ENCODE data around the gene NKX2-3. TPM values are rescaled to one million over a fixed set of nuclear protein-coding genes. Genes with fewer than 3 reads are reported as not detected.
A peak's percentile ranks its signal among the peaks of the same experiment; 100 is the strongest.

NKX2-3 gene
- total and polyA plus RNA-seq, 8 donors, result 0.45 to 5.8 (median 1.1) TPM; not detected in 1

GRCh38 chr10:99530108-99531025 lies 2.4 kb upstream of the NKX2-3 start:
- peaks cover 15 to 57% (median 39%) of the 10 kb centered on the region in 4 donors for H3K4me1 ChIP-seq
- H3K27me3 ChIP-seq, result peaks cover 57 to 100% (median 96%) of the 10 kb centered on the region in 3 donors
- H3K27ac ChIP-seq, result peak overlapping the region; percentile 27 to 65 (median 55)
- peak overlapping the region; percentile 3 to 29 (median 14) for H3K4me3 ChIP-seq
- intact Hi-C loops (cut with DNase I; ENCODE audit: low total_unique reads), result no loop called here
- no peaks in the 10 kb centered on the region for H3K9me3 ChIP-seq
- 11 to 15% (median 14%) methylated on average over 44 to 46 of the region's 46 CpGs for WGBS, 5 donors
- no peaks in the 10 kb centered on the region for H3K36me3 ChIP-seq
- DNase-seq, result no peak
- TF ChIP-seq POLR2AphosphoS5 (IDR thresholded peaks at IDR 0.05) (no peak), EP300 (IDR thresholded peaks at IDR 0.05) (no peak), CTCF (IDR thresholded peaks at IDR 0.05) (no peak), POLR2A (IDR thresholded peaks at IDR 0.05) (no peak)

DNA sequence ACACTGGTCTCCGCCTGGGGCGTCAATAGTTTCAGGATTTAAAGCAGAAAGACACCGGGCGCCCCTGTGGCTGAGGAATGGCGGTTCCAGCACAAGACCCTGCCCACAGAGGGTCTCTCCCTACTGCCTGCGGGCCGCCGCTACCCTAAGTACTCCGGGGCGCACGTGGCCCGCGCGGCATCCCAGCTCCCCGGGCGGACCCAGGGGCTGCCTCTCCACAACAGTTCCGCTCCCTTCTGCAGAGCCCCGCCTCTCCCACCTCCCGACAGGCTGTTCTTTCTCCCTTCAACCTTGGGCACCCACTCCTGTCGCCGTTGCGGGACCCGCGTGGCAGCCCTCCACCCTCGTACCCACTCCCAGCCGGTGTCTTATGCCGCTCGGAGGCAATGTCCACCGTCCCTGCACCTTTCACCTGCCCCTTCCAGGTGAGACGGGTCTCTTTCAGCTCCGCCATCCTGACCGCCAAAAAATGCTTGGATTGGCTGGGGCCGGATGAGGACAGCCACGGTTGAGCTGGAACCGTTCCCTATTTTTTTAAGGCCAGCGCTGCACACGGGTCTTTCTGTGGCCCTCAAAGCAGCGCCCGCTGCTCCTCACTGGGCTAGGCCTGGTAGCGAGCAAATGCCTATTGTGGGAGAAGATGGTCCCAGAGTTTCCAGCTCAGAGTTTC lies 1.6 kb upstream of the NKX2-3 start:
- no peak for TF ChIP-seq POLR2AphosphoS5 (IDR thresholded peaks at IDR 0.05)
- TF ChIP-seq POLR2A (IDR thresholded peaks at IDR 0.05), result no peak
- TF ChIP-seq EP300 (IDR thresholded peaks at IDR 0.05), result no peak
- TF ChIP-seq CTCF (IDR thresholded peaks at IDR 0.05), result no peak
- H3K9me3 ChIP-seq, result no peaks in the 10 kb centered on the region
- intact Hi-C loops (cut with DNase I; ENCODE audit: low total_unique reads), result no loop called here
- peaks cover 63 to 100% (median 98%) of the 10 kb centered on the region in 3 donors for H3K27me3 ChIP-seq
- H3K27ac ChIP-seq, result peak overlapping the region; percentile 27 to 65 (median 55)
- 10 to 17% (median 16%) methylated on average over 29 to 40 of the region's 40 CpGs for WGBS, 5 donors
- DNase-seq, result no peak
- peaks cover 23 to 65% (median 47%) of the 10 kb centered on the region in 4 donors for H3K4me1 ChIP-seq
- H3K4me3 ChIP-seq, result peak overlapping the region; percentile 3 to 29 (median 14)
- H3K36me3 ChIP-seq, result no peaks in the 10 kb centered on the region

GRCh38 chr10:99531696-99532593 lies 797 bp upstream of the NKX2-3 start:
- H3K4me3 ChIP-seq, result peak overlapping the region; percentile 22 to 42 (median 27)
- H3K27me3 ChIP-seq, result peaks cover 60 to 100% (median 100%) of the 10 kb centered on the region in 3 donors
- H3K9me3 ChIP-seq, result no peaks in the 10 kb centered on the region

More at GRCh38 chr10:99531696-99532593, 797 bp upstream of the NKX2-3 start:
- TF ChIP-seq CTCF (IDR thresholded peaks at IDR 0.05) (no peak), POLR2A (IDR thresholded peaks at IDR 0.05) (no peak), EP300 (IDR thresholded peaks at IDR 0.05) (no peak), POLR2AphosphoS5 (IDR thresholded peaks at IDR 0.05) (no peak)
- intact Hi-C loops (cut with DNase I; ENCODE audit: low total_unique reads), result no loop called here
- peaks cover 31 to 73% (median 55%) of the 10 kb centered on the region in 4 donors for H3K4me1 ChIP-seq
- peak overlapping the region in 4 of 5 donors; percentile 47 to 65 (median 57) for H3K27ac ChIP-seq
- 42 to 49% (median 47%) methylated on average over 25 of the region's 25 CpGs for WGBS, 5 donors
- DNase-seq, result no peak
- H3K36me3 ChIP-seq, result no peaks in the 10 kb centered on the region

Measured in stomach (tissue), 9 donors.